ENCODE results near the gene SERGEF. TPM values are rescaled to one million over a fixed set of nuclear protein-coding genes. Genes with fewer than 3 reads are reported as not detected.
"Not testable (repeated sequence)": the region's sequence is repeated elsewhere in the genome, so short reads cannot be mapped to it uniquely, and the experiment has no call there.

The SERGEF gene
- total and polyA plus RNA-seq, 10 donors = 29.0 to 55.5 (median 38.8) TPM

DNA sequence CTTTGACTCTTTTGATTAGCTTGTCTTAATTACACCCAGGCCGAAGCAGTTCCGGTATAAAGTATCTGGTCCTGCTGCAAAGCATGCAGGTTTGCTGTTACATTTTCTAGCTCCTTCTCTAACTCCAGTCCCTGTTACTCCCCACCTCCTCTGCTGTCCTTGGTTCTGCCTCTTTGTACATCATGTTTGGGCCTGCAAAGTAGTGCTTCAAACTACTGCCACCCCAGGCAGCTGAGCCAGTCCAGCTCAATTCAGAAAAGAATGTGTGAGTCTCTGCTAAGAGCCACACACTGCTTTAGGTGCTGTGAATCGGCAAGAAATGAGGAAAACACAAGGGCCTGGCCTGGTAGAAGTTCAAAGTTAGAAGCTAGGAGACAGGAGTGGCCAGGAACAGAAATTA lies 136.0 kb downstream of the SERGEF start:
- Histone ChIP-seq H3K36me3 (peaks cover 0 to 44% (median 0%) of the 10 kb centered on the region in 6 donors), H3K9me3 (no peaks in the 10 kb centered on the region), H3K4me1 (peaks cover 0 to 11% (median 3%) of the 10 kb centered on the region in 6 donors), H3K4me3 (no peak overlapping the region), H3K27ac (no peak overlapping the region), H3K27me3 (replicated peaks in 1 of 7) (no peaks in the 10 kb centered on the region)
- intact Hi-C loops (cut with DNase I; ENCODE audit: low total_unique reads) = no loop called here
- TF ChIP-seq POLR2A (IDR thresholded peaks at IDR 0.05) (no peak), POLR2AphosphoS5 (IDR thresholded peaks at IDR 0.05) (no peak)
- TF ChIP-seq, protein P1, sequence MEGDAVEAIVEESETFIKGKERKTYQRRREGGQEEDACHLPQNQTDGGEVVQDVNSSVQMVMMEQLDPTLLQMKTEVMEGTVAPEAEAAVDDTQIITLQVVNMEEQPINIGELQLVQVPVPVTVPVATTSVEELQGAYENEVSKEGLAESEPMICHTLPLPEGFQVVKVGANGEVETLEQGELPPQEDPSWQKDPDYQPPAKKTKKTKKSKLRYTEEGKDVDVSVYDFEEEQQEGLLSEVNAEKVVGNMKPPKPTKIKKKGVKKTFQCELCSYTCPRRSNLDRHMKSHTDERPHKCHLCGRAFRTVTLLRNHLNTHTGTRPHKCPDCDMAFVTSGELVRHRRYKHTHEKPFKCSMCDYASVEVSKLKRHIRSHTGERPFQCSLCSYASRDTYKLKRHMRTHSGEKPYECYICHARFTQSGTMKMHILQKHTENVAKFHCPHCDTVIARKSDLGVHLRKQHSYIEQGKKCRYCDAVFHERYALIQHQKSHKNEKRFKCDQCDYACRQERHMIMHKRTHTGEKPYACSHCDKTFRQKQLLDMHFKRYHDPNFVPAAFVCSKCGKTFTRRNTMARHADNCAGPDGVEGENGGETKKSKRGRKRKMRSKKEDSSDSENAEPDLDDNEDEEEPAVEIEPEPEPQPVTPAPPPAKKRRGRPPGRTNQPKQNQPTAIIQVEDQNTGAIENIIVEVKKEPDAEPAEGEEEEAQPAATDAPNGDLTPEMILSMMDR (IDR thresholded peaks at IDR 0.05 in 8 of 11, conservative IDR thresholded peaks at IDR 0.05 in 3 of 11) = no peak
- 92 to 97% (median 95%) methylated on average over 3 of the region's 3 CpGs for WGBS, 5 donors
- no peak for DNase-seq

DNA sequence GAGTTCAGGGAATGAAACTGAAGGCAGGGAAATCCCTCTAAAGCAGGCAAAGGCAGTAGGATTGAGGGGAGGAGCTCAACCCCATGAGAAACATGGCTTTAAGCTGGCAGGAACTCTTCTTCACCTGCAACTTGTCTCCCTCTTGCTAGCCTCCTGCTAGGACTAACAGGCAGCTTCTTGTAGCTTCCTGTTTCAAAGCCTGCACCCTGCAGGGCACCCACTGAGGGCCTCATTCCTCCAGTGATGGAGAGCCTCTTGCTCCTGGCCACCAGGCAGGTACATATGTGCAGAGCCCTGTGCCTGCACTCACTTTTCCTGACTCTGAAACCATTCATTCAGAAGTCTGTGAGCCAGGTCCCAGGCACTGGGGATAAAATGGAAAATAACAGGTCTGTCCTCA lies 137.0 kb downstream of the SERGEF start:
- Histone ChIP-seq H3K27me3 (replicated peaks in 1 of 7) (no peaks in the 10 kb centered on the region), H3K4me1 (peaks cover 0 to 11% (median 3%) of the 10 kb centered on the region in 6 donors), H3K36me3 (peaks cover 0 to 47% (median 0%) of the 10 kb centered on the region in 6 donors), H3K9me3 (no peaks in the 10 kb centered on the region), H3K4me3 (no peak overlapping the region), H3K27ac (no peak overlapping the region)
- intact Hi-C loops (cut with DNase I; ENCODE audit: low total_unique reads) = no loop called here
- DNase-seq = no peak
- TF ChIP-seq POLR2AphosphoS5 (IDR thresholded peaks at IDR 0.05) (no peak), POLR2A (IDR thresholded peaks at IDR 0.05) (no peak)
- TF ChIP-seq, protein P1 (IDR thresholded peaks at IDR 0.05 in 8 of 11, conservative IDR thresholded peaks at IDR 0.05 in 3 of 11) = no peak

DNA sequence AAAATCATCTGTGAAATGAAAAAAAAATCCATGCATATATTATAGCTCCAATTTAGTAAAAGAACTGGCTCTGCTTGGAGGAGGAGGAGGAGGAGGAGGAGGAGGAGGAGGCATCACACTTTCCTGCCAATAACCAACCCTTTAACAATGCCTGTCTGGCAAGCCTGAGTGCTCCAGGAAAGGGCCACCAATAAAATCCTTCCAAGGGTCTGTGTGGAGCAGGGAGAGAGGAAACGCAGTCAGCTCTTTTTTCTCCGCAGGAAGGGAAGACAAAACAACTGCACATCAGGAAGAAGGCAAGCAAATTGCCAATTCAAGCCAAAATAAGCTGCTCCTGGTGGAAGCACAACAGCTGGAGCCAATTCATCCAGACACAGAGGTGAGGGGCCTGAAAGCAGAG lies 139.3 kb downstream of the SERGEF start:
- intact Hi-C loops (cut with DNase I; ENCODE audit: low total_unique reads) = no loop called here
- WGBS, 5 donors = 56 to 87% (median 75%) methylated on average over 2 of the region's 2 CpGs

DNA sequence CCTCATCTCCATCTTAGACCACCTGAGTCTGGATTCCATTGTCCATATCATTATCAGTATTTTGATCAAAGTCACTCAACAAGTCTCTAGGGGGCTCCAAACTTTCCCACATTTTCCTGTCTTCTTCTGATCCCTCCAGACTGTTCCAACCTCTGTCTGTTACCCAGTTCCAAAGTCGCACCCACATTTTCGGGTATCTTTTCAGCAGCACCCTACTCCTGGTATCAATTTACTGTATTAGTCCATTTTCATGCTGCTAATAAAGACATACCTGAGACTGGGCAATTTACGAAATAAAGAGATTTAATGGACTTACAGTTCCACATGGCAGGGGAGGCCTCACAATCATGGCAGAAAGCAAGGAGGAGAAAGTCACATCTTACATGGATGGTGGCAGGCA lies 144.4 kb downstream of the SERGEF start:
- intact Hi-C loops (cut with DNase I; ENCODE audit: low total_unique reads); H3K4me3 ChIP-seq; DNase-seq; H3K27ac ChIP-seq; H3K4me1 ChIP-seq; H3K27me3 ChIP-seq (replicated peaks in 1 of 7): not testable (repeated sequence)
- 94 to 98% (median 97%) methylated on average over 3 of the region's 3 CpGs for WGBS, 5 donors
- peaks cover 0 to 11% (median 0%) of the 10 kb centered on the region in 8 donors for H3K9me3 ChIP-seq
- peaks cover 0 to 32% (median 0%) of the 10 kb centered on the region in 6 donors for H3K36me3 ChIP-seq

More for the DNA sequence above, 139.3 kb downstream of the SERGEF start:
- peaks cover 0 to 11% (median 3%) of the 10 kb centered on the region in 6 donors for H3K4me1 ChIP-seq
- DNase-seq = no peak
- no peak overlapping the region for H3K27ac ChIP-seq
- H3K27me3 ChIP-seq (replicated peaks in 1 of 7) = no peaks in the 10 kb centered on the region
- TF ChIP-seq, protein P1 (IDR thresholded peaks at IDR 0.05 in 8 of 11, conservative IDR thresholded peaks at IDR 0.05 in 3 of 11) = no peak
- TF ChIP-seq POLR2AphosphoS5 (IDR thresholded peaks at IDR 0.05) = no peak
- TF ChIP-seq POLR2A (IDR thresholded peaks at IDR 0.05) = no peak
- H3K36me3 ChIP-seq = peaks cover 0 to 51% (median 0%) of the 10 kb centered on the region in 6 donors
- no peak overlapping the region for H3K4me3 ChIP-seq
- peaks cover 0 to 9% (median 0%) of the 10 kb centered on the region in 8 donors for H3K9me3 ChIP-seq

DNA sequence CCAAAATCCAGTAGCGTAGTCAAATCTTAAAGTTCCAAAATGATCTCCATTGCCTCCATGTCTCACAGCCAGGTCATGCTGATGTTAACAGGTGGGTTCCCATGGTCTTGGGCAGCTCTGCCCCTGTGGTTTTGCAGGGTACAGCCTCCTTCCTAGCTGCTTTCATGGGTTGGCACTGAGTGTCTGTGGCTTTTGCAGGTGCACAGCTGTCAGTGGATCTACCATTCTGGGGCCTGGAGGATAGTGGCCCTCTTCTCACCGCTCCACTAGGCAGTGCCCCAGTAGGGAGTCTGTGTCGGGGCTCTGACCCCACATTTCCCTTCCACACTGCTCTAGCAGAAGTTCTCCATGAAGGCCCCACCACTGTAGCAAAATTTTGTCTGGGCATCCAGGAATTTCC lies 145.5 kb downstream of the SERGEF start:
- Histone ChIP-seq H3K27me3 (replicated peaks in 1 of 7) (no peaks in the 10 kb centered on the region), H3K9me3 (peaks cover 0 to 11% (median 0%) of the 10 kb centered on the region in 8 donors), H3K36me3 (peaks cover 0 to 33% (median 0%) of the 10 kb centered on the region in 6 donors), H3K27ac (no peak overlapping the region), H3K4me3 (no peak overlapping the region), H3K4me1 (no peaks in the 10 kb centered on the region)
- DNase-seq = no peak
- intact Hi-C loops (cut with DNase I; ENCODE audit: low total_unique reads) = no loop called here
- WGBS, 5 donors = 79 to 96% (median 94%) methylated on average over 3 of the region's 3 CpGs
- no peak for TF ChIP-seq POLR2A (IDR thresholded peaks at IDR 0.05)

All from spleen (tissue), 11 donors.